Loucy (cell line): ENCODE data around the gene ZNF385C.

Experiments
- H2AFZ ChIP-seq: fragments of 200-600 bp; sonication (generic); 2 replicates; pipeline ENCODE4 v1.6.0; 2016; ENCODE audit warnings: antibody characterized with exemption, mild to moderate bottlenecking, low read length, moderate library complexity
- H3F3A ChIP-seq: fragments of 200-600 bp; 2 replicates; pipeline ENCODE4 v1.6.0; 2016; ENCODE audit warnings: antibody characterized with exemption, low read depth, mild to moderate bottlenecking
- H3K27me3 ChIP-seq: fragments of 200-600 bp; sonication (generic); 2 replicates; pipeline ENCODE4 v1.6.1; 2014; ENCODE audit warnings: low read length, mild to moderate bottlenecking; ENCODE audit not compliant: insufficient read depth, poor library complexity, severe bottlenecking
- H3K36me3 ChIP-seq: fragments of 200-600 bp; sonication (generic); 2 replicates; pipeline ENCODE4 v1.6.1; 2016; ENCODE audit warnings: low read length; ENCODE audit not compliant: insufficient read depth
- H3K4me1 ChIP-seq: fragments of 200-600 bp; sonication (generic); 2 replicates; pipeline ENCODE4 v1.5.1; 2014; ENCODE audit warnings: low read length, mild to moderate bottlenecking; ENCODE audit not compliant: insufficient read depth, poor library complexity, severe bottlenecking
- H3K4me2 ChIP-seq: fragments of 200-600 bp; sonication (generic); 2 replicates; pipeline ENCODE4 v1.6.0; 2014; ENCODE audit warnings: antibody characterized with exemption, low read length, low read depth, mild to moderate bottlenecking; ENCODE audit not compliant: poor library complexity, severe bottlenecking
- H3K4me3 ChIP-seq: fragments of 200-600 bp; sonication (generic); 2 replicates; pipeline ENCODE4 v1.5.1; 2014; ENCODE audit warnings: low read length, mild to moderate bottlenecking, mixed read lengths; ENCODE audit not compliant: poor library complexity, severe bottlenecking
- H3K79me2 ChIP-seq: fragments of 200-600 bp; sonication (generic); 2 replicates; pipeline ENCODE4 v1.6.1; 2014; ENCODE audit warnings: low read length; ENCODE audit not compliant: insufficient read depth
- H3K9ac ChIP-seq: fragments of 200-600 bp; sonication (generic); 2 replicates; pipeline ENCODE4 v1.6.0; 2014; ENCODE audit warnings: mild to moderate bottlenecking, low read depth, low read length, moderate library complexity; ENCODE audit not compliant: poor library complexity, severe bottlenecking
- H3K9me2 ChIP-seq: fragments of 200-600 bp; sonication (generic); replicated peaks from 2 replicates; pipeline ENCODE4 v1.6.1; 2016; ENCODE audit warnings: low read depth, low read length, mixed read lengths
- H3K9me3 ChIP-seq: fragments of 200-600 bp; sonication (generic); 2 replicates; pipeline ENCODE4 v1.6.1; 2014; ENCODE audit warnings: mild to moderate bottlenecking, antibody characterized with exemption, low read length, low read depth; ENCODE audit not compliant: insufficient read depth
- H4K20me1 ChIP-seq: fragments of 200-600 bp; sonication (generic); 2 replicates; pipeline ENCODE4 v1.6.0; 2014; ENCODE audit warnings: antibody characterized with exemption, low read length, mild to moderate bottlenecking; ENCODE audit not compliant: insufficient read depth, poor library complexity, severe bottlenecking
- CTCF ChIP-seq: fragments of 200-600 bp; sonication (generic); conservative IDR thresholded peaks from 2 replicates; pipeline ENCODE4 v1.5.1; 2014; ENCODE audit warnings: mild to moderate bottlenecking, antibody characterized with exemption, low read length
- EZH2phosphoT487 ChIP-seq: fragments of 200-600 bp; IDR thresholded peaks from 2 replicates; pipeline ENCODE4 v1.6.1; 2018; ENCODE audit warnings: antibody characterized with exemption, mild to moderate bottlenecking, moderate library complexity, borderline replicate concordance

ZNF385C gene

GRCh38 chr17:42125565-42125964, 27.3 kb upstream of the ZNF385C start:
- H3K9me3 ChIP-seq = no peaks in the 10 kb centered on the region
- H3K79me2 ChIP-seq = peaks cover 4% of the 10 kb centered on the region; the same call in 1 of the 2 replicates
- no peak overlapping the region for H3K4me2 ChIP-seq
- no peak for TF ChIP-seq EZH2phosphoT487
- no peaks in the 10 kb centered on the region for H3K9me2 ChIP-seq
- H3K4me3 ChIP-seq = no peak overlapping the region
- no peaks in the 10 kb centered on the region for H3K27me3 ChIP-seq
- H4K20me1 ChIP-seq = no peaks in the 10 kb centered on the region
- H3K4me1 ChIP-seq = peaks cover 4% of the 10 kb centered on the region
- no peak overlapping the region for H3K9ac ChIP-seq
- H3K36me3 ChIP-seq = peaks cover 66% of the 10 kb centered on the region; the same call in 1 of the 2 replicates
- H3F3A ChIP-seq = no peaks in the 10 kb centered on the region
- H2AFZ ChIP-seq = no peak overlapping the region

GRCh38 chr17:42124256-42124655, 26.0 kb upstream of the ZNF385C start:
- Histone ChIP-seq H3K4me2 (no peak overlapping the region), H3K9me3 (no peaks in the 10 kb centered on the region), H3K79me2 (peaks cover 12% of the 10 kb centered on the region; the same call in 1 of the 2 replicates), H3K9ac (no peak overlapping the region), H3K9me2 (no peaks in the 10 kb centered on the region), H3K4me1 (peaks cover 13% of the 10 kb centered on the region), H3K4me3 (no peak overlapping the region), H3K27me3 (no peaks in the 10 kb centered on the region), H2AFZ (no peak overlapping the region), H3K36me3 (peaks cover 54% of the 10 kb centered on the region; the same call in 1 of the 2 replicates), H4K20me1 (no peaks in the 10 kb centered on the region), H3F3A (no peaks in the 10 kb centered on the region)
- TF ChIP-seq CTCF (no peak), EZH2phosphoT487 (no peak)

- peaks cover 15% of the 10 kb centered on the region; the same call in 1 of the 2 replicates for H3K79me2 ChIP-seq
- H3K4me3 ChIP-seq = no peak within 1 kb of the TSS
- H4K20me1 ChIP-seq = no peaks in the 10 kb centered on the region
- H3K36me3 ChIP-seq = peaks cover 38% of the 10 kb centered on the region; the same call in 1 of the 2 replicates
- no peaks in the 10 kb centered on the region for H3K9me3 ChIP-seq
- H3K9ac ChIP-seq = peak within 1 kb of the TSS; percentile 89
- peak within 1 kb of the TSS; percentile 89 for H3K4me2 ChIP-seq
- peaks cover 13% of the 10 kb centered on the region for H3K4me1 ChIP-seq
- H3K27me3 ChIP-seq = no peaks in the 10 kb centered on the region
- TF ChIP-seq EZH2phosphoT487 = no peak
- TF ChIP-seq CTCF = no peak
- H2AFZ ChIP-seq = peak within 1 kb of the TSS; percentile 96; the same call in 1 of the 2 replicates
- H3F3A ChIP-seq = no peaks in the 10 kb centered on the region
- H3K9me2 ChIP-seq = no peaks in the 10 kb centered on the region
Observed at GRCh38 chr17:42122371-42123303, 24.4 kb upstream of the ZNF385C start, which contains the start of gene HSPB9. TSS of gene HSPB9 (plus strand) at chr17:42122804. CDS start at chr17:42122851, 47 bp downstream.
